ENCODE data around the gene ALK. TPM values are rescaled to one million over a fixed set of nuclear protein-coding genes. Genes with fewer than 3 reads are reported as not detected.

ALK gene
- polyA plus RNA-seq, 1 of the 3 experiments (the other 2 are of a cell fraction): 0.30 TPM

DNA sequence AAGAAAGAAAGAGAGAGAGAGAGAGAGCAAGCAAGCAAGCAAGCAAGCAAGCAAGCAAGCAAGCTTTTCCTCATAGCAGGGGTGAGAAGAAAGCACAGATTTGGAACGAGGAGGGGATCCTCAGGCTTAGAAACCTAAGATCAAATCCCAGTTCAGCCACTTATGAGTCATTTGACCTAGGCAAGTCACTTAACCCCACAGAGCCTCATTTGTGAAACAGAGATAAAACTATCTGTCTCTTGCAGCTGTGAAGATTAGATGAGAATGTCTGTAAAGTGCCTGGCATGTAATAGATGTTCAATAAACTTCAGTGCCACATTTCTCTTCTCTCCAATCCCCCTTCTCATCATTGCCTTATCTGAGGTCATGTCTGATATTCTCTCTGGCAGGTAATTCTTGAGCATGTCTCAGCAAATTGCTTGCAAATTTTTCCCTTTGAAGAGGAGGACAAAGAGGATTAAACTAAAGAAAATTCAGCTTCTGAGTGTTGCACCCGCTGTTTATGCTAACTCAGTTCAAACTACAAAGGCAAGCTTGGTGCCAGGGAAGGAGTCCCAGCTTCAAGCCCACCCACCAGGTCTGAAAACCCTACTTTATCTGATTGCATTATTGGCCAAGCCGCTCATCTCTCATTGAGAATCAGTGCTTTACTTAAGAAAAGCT, 20.3 kb downstream of the ALK start:
- ChIA-PET POLR2A (no interaction called here), CTCF (interaction anchor here (0.8 to 1.6 kb wide), 5 partner anchors 8 to 30 kb away, joined by 3 to 5 read pairs (median 3); no protein-coding TSS in a partner anchor)

DNA sequence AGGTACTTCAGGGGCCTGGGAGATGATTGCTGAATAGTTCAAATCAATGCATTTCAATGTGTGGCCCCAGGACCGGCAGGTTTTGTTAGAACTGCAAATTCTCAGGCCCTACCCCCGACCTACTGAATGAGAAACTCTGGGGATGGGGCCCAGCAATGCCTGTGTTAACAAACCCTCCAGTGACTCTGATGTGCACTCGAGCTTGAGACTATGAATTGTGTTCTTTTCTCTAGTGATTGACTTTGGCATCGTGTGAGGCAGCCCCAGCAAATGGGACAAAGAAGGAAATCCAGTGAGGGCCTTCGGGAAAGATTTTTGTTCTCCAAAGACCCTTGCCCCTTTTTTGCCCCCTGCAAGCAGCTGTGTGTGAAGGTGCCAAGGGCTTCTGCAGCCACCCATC, 22.4 kb downstream of the ALK start:
- Histone ChIP-seq H3K27ac (ENCODE audit: low read depth in 2 of 2, low read length in 1 of 2) (no peak overlapping the region), H3K9me2 (no peaks in the 10 kb centered on the region), H3K4me2 (no peak overlapping the region), H3F3A (replicated peaks; ENCODE audit: insufficient read depth) (no peaks in the 10 kb centered on the region), H3K36me3 (replicated peaks in 1 of 2; ENCODE audit: control insufficient read depth in 1 of 2, insufficient read depth in 2 of 2, low read length in 1 of 2) (peaks cover 0 to 15% of the 10 kb centered on the region in 2 experiments), H3K27me3 (ENCODE audit: insufficient read depth) (no peaks in the 10 kb centered on the region), H3K9ac (no peak overlapping the region), H3K4me3 (ENCODE audit: low read depth in 2 of 2, low read length in 1 of 2) (no peak overlapping the region), H3K4me1 (ENCODE audit: control insufficient read depth in 1 of 2, insufficient read depth in 2 of 2, low read depth in 1 of 2, low read length in 1 of 2) (peaks cover 0 to 27% of the 10 kb centered on the region in 2 experiments; a peak in 2 of 4 replicates), H3K79me2 (ENCODE audit: insufficient read depth) (no peaks in the 10 kb centered on the region), H3K9me3 (no peaks in the 10 kb centered on the region), H4K20me1 (ENCODE audit: insufficient read depth) (no peaks in the 10 kb centered on the region), H2AFZ (ENCODE audit: low read depth) (no peak overlapping the region)
- ChIA-PET CTCF (interaction anchor here (0.8 to 1.7 kb wide), 5 partner anchors 9 to 332 kb away, joined by 3 to 4 read pairs (median 3); no protein-coding TSS in a partner anchor), POLR2A (interaction anchor here (1.1 kb wide), 1 partner anchor 10 kb away, joined by 6 read pairs; no protein-coding TSS in a partner anchor)
- 13% methylated on average over 5 of the region's 5 CpGs for WGBS (ENCODE audit: low lambda C conversion rate)
- no peak for DNase-seq
- no peak for TF ChIP-seq TCF12 (IDR thresholded peaks at IDR 0.05)
- no peak for TF ChIP-seq NRF1 (IDR thresholded peaks at IDR 0.05; ENCODE audit: low read depth, low read length)
- TF ChIP-seq NFIC (IDR thresholded peaks at IDR 0.05; ENCODE audit: borderline replicate concordance): no peak
- TF ChIP-seq RCOR1 (IDR thresholded peaks at IDR 0.05; ENCODE audit: low read length): no peak
- TF ChIP-seq SMC3 (IDR thresholded peaks at IDR 0.05; ENCODE audit: low read depth, low read length): no peak
- TF ChIP-seq, protein P1, sequence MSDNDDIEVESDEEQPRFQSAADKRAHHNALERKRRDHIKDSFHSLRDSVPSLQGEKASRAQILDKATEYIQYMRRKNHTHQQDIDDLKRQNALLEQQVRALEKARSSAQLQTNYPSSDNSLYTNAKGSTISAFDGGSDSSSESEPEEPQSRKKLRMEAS (IDR thresholded peaks at IDR 0.05; ENCODE audit: low read depth): no peak
- no peak for TF ChIP-seq GABPA (IDR thresholded peaks at IDR 0.05; ENCODE audit: low read depth)
- no peak for TF ChIP-seq RFX5 (IDR thresholded peaks at IDR 0.05; ENCODE audit: low read length)
- no peak for TF ChIP-seq TAF1 (IDR thresholded peaks at IDR 0.05; ENCODE audit: borderline replicate concordance, low read depth, low read length)
- no peak for TF ChIP-seq FOSL2 (IDR thresholded peaks at IDR 0.05; ENCODE audit: borderline replicate concordance, low read depth)
- TF ChIP-seq FOXM1 (IDR thresholded peaks at IDR 0.05; ENCODE audit: low read depth): no peak
- TF ChIP-seq, protein P2, sequence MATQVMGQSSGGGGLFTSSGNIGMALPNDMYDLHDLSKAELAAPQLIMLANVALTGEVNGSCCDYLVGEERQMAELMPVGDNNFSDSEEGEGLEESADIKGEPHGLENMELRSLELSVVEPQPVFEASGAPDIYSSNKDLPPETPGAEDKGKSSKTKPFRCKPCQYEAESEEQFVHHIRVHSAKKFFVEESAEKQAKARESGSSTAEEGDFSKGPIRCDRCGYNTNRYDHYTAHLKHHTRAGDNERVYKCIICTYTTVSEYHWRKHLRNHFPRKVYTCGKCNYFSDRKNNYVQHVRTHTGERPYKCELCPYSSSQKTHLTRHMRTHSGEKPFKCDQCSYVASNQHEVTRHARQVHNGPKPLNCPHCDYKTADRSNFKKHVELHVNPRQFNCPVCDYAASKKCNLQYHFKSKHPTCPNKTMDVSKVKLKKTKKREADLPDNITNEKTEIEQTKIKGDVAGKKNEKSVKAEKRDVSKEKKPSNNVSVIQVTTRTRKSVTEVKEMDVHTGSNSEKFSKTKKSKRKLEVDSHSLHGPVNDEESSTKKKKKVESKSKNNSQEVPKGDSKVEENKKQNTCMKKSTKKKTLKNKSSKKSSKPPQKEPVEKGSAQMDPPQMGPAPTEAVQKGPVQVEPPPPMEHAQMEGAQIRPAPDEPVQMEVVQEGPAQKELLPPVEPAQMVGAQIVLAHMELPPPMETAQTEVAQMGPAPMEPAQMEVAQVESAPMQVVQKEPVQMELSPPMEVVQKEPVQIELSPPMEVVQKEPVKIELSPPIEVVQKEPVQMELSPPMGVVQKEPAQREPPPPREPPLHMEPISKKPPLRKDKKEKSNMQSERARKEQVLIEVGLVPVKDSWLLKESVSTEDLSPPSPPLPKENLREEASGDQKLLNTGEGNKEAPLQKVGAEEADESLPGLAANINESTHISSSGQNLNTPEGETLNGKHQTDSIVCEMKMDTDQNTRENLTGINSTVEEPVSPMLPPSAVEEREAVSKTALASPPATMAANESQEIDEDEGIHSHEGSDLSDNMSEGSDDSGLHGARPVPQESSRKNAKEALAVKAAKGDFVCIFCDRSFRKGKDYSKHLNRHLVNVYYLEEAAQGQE (IDR thresholded peaks at IDR 0.05; ENCODE audit: low read depth, low read length): no peak
- TF ChIP-seq GATA2 (CRISPR knock-in tag; IDR thresholded peaks at IDR 0.05): no peak

More for the DNA sequence above, 20.3 kb downstream of the ALK start:
- Histone ChIP-seq H3K9ac (no peak overlapping the region), H3K9me2 (no peaks in the 10 kb centered on the region), H2AFZ (ENCODE audit: low read depth) (no peak overlapping the region), H3F3A (replicated peaks; ENCODE audit: insufficient read depth) (no peaks in the 10 kb centered on the region), H4K20me1 (ENCODE audit: insufficient read depth) (no peaks in the 10 kb centered on the region), H3K9me3 (no peaks in the 10 kb centered on the region), H3K27me3 (ENCODE audit: insufficient read depth) (no peaks in the 10 kb centered on the region; the same call in 1 of the 2 replicates), H3K79me2 (ENCODE audit: insufficient read depth) (no peaks in the 10 kb centered on the region), H3K36me3 (replicated peaks in 1 of 2; ENCODE audit: control insufficient read depth in 1 of 2, insufficient read depth in 2 of 2, low read length in 1 of 2) (peaks cover 0 to 14% of the 10 kb centered on the region in 2 experiments), H3K27ac (ENCODE audit: low read depth in 2 of 2, low read length in 1 of 2) (no peak overlapping the region), H3K4me2 (no peak overlapping the region), H3K4me3 (ENCODE audit: low read depth in 2 of 2, low read length in 1 of 2) (no peak overlapping the region), H3K4me1 (ENCODE audit: control insufficient read depth in 1 of 2, insufficient read depth in 2 of 2, low read depth in 1 of 2, low read length in 1 of 2) (peaks cover 0 to 22% of the 10 kb centered on the region in 2 experiments; a peak in 2 of 4 replicates)
- WGBS (ENCODE audit: low lambda C conversion rate): 18% methylated on average over 3 of the region's 3 CpGs
- DNase-seq: no peak
- no peak for TF ChIP-seq RXRA (IDR thresholded peaks at IDR 0.05; ENCODE audit: borderline replicate concordance, low read depth)
